NAMALWA (cell line): Measurements from ENCODE around the gene CIZ1.
"Not testable (repeated sequence)": the region's sequence is repeated elsewhere in the genome, so short reads cannot be mapped to it uniquely, and the experiment has no call there.

ENCODE experiments used
- DNase-seq: peaks from one replicate; pipeline ENCODE4 v3.0.0-alpha.2; 2015; ENCODE audit warnings: low spot score

CIZ1 gene

DNA sequence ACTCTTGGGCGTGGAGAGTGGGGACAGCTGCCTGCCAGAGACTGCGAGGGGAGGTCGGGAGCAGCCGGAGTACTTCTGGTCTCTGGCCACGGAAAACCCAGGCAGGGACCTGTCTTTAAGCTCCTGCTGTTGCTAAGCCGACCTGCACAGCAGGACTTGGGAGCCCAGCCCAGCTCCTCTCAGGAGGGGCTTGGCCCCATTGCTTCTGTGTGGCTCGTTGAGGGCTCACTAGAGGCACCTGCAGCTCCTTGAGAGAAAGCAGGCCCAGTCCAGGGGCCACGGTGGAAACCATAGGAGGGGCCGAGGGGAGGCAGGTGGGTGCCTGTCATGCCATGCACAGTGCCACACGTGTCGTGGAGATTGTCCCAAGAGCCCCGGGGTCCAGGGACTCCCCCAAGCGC lies 45.4 kb downstream of the CIZ1 start:
- DNase-seq = no peak

DNA sequence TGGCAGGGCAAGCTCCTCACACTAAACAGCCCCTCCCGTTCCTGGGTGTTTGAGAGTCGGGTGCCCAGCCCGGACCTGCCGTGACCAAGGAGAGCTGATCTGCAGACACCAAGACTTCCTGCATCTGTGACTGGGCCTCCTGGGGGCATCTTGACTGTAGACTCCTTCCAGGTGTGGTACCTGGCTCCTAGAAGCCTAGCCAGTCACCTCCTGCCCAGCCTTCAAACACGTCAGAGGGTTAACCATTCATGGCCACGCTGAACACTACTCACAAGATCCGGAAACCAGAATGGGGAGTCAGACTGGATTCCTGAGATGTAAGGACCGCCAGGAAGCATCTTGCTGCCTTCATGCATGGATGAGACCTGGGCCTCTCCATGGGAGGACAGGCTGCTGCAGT lies 45.8 kb downstream of the CIZ1 start:
- no peak for DNase-seq

DNA sequence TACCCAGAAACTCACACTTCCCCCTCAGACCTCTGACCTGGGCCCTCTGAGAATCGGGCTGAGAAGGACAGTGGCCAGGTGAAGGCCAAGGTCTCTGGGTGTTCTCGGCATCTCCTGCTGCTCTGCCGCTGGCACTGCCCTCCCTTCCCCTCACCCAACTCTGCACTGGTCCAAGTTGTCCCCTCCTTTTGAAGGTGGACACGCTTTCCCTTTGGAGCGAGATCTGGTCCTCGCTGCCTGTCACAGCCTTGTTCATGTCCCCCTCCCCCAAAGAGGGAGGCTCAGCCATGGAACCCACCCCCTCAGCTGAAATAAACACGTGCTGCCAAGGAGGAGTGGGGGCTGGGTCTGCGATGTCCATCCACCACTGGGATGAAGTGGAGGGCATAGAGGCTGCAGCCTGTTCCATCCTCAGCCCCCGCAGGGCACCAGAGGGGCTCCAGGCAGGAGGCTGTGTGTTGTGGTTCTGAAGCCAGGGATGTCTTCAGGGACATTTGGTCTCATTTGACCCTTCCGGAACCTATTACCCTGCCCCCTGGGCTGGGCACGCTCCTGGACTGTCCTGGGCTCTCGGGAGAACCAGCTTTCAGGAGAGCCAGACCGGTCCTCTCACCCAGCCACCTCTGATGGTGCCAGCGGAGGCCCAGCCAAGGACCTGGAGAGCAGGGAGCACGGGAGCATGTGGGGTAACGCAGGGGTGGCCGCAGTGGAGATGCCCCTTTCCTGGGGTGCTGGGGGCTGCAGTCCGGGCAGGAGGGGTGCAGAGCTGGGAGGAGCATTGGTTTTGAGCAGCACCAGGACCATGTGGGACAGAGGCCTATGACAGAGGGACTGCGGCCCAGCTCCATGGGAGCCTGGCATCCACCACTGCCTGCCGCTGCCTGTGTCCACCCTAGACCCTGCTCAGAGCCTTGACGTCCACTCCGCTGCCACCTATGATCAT lies 46.9 kb downstream of the CIZ1 start:
- no peak for DNase-seq

DNA sequence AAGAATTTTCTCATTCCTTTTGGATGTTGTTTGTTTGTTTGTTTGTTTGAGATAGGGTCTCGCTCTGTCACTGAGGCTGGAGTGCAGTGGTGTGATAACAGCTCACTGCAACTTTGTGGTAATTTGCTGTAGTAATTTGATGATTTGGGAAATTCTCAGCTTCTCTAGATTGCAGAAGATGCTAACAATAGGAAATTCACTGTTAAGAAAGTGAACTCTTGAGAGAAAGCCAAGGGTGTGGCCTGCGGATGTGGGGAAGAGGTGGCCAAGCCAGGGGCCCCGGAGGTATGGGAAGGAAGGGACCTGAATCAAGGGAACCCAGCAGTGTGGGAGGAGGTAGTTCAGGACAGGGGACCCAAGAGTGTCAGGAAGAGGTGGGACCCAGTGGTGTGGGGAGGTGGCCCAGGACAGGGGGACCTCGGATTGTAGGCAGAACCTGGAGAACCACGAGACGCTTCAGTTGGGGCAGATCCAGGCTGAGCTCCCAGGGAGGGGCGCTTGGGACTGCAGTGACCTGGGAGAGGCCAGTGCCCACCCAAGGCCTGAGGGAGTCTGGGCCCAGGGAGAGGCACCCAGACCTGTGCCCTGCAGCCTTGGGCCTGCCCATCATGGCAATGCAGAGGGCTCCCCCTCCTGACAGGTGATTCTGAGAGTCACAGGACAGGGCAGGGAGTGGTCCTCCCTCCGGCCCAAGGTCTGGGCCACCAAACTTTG lies 47.7 kb downstream of the CIZ1 start:
- no peak for DNase-seq

DNA sequence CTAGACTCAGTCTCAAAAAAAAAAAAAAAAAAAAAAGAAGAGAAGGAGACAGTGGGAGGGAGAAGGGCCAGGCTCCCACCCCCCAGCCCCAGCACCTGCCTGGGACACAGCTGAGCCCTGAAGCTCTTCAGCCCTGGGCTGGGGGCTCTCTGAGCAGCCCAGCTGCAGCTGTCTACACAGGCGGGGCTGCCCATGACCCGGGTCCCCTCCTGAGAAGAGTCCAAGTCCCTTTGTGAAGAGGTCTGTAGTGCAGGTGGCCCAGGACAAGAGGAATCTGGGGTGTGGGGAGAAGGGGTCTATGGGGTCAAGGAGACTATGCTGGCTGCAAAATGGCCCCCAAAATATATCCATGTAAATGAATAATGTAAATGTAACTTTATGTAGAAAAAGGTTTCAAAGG lies 48.8 kb downstream of the CIZ1 start:
- no peak for DNase-seq

DNA sequence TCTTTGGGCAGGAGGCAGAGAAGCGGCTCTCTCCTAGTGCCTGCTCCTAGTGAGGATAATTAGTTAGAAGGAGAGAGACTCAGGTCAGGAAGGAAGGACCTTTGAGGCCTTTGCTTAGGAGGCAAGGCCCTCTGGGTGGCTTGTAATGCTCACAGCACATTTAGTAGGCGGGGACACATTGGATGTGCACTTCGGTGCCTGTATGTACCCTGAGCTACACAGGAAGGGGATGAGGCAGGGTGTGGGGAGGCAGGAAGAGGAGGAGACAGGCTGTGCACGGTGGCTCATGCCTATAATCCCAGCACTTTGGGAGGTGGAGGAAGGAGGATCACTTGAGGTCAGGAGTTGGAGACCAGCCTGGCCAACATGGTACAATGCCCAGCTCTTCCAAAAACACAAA lies 49.3 kb downstream of the CIZ1 start:
- no peak for DNase-seq

DNA sequence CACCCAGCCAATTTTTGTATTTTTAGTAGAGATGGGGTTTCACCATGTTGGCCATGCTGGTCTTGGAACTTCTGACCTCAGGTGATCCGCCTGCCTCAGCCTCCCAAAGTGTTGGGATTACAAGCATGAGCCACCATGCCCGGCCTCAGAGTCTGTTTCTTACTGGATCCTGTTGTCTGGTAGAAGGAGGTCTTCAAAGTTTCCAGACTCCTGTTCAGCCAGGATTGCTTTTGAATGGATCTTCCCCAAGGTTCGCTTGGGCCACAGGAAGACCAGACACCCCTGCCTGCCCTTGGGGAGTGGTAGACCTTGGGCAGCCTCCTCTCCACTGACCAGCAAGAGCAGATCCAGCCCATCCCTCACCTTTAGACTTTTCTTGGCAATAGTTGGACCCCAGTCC lies 49.8 kb downstream of the CIZ1 start:
- DNase-seq = no peak

DNA sequence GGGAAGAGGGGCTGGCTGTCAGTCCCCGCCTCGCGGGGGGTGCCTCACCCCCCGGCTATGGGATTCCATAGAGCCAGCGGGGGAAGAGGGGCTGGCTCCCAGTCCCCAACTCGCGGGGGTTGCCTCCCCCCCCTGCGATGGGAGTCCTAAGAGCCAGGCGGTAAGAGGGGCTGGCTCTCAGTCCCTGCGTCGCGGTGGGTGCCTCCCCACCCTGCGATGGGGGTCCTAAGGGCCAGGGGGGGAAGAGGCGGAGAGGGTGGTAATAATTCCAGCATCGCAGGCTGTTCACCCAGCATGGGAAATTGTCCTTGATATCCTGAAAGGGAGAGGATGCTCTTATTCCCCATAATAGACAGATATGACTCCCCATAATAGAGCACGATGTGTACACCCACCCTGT lies 51.8 kb downstream of the CIZ1 start:
- no peak for DNase-seq

DNA sequence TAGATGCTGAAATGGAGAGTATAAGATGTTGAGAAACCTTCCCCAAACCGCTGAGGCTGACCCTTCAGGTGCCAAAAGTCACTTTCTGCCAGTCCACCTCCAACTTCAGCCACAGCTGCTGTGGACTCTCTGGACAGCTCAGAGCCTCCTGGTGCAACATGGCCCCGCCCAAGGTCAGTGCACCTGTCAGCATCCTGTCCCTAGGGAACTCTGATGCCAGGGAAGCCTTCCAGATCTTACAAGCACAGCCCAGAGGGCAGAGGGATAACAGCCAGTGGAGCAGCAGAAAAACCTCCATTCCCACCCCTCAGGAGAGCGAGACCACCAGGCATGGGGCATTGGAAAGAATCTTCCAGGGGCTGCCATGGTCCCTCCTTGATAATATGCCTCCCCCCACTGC lies 53.4 kb downstream of the CIZ1 start:
- DNase-seq = no peak

DNA sequence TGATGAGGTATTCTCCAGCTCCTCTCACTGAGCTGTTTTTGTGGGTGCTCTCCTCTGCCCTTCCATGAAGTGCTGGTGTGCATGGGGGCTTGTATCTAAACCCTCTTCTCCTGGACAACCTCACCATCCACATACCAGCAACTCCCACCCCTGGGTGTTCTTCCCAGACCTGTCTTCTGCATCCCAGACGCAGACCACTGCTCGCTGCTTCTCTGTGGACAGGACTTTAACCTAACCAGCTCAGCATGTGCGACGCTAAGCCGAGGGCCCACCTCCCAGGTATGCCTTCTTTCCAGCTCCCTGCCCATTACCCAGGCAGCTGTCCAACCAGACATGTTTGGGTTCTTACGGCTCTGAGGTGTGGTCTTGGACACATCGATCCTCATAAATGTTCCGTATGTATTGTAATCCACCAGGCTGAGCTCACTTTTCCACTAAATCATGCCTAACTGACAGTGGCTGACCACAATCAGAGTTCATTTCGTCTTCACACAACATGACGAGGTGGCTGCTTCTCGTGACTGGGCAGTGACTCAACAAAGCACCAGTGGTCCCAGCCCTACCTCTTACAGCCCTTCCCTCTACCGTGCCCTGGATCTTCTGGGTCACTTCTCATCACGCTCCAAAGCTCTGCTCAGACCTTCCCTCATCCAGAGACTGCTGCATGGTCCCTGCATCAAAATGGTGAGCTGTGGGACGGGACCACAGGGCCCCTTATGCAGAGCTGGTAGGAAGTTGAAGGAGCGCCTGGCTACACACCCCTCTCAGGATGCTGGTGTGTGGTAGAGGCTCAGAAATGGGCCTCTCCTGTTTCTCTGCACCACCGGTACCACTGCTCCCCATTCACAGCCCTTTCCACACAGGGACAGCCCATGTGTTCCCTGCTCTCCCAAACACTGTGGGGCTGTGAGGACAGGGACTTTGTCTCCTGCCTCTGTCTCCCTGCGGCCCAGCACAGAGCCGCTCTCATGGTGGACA lies 54.3 kb downstream of the CIZ1 start:
- DNase-seq = no peak

DNA sequence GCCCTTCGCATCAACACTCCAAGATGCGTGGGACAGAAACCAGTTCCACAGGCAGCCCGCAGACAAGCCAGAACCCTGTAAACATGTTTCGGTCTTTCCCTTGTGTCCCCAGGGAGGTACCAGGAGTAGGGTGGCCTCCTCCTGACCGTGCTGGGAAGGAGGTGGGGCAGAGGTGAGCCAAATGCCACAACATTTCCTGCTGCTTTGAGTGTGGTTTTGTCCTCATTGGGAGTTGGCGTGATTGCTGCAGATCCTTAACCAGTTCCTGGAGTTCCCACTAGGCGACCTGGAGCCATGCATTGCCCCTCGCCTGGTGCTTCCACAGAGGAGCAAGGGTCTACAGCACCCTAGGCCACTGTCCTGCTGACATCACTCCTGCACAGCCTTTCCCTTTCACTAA lies 55.8 kb downstream of the CIZ1 start:
- DNase-seq = not testable (repeated sequence)

DNA sequence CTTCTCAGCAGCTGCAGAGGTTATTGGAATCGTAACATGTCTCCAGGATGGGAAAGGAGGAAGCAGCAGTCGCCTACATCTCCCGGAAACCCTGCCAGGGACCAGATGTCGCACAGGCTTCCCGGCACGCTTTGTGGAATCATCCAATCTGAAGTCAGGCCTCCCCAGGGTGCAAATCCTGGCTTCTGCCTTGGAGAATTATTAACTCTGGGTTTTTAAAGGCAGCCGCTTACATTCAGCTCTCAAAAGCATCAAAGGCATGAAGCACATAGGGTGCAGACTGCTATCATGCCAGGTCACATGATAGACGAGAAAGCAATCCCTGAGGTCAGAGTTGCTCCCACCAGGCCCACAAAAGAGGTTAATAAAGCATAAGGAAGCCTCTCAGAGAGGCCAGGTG lies 59.2 kb downstream of the CIZ1 start:
- DNase-seq = not testable (repeated sequence)

DNA sequence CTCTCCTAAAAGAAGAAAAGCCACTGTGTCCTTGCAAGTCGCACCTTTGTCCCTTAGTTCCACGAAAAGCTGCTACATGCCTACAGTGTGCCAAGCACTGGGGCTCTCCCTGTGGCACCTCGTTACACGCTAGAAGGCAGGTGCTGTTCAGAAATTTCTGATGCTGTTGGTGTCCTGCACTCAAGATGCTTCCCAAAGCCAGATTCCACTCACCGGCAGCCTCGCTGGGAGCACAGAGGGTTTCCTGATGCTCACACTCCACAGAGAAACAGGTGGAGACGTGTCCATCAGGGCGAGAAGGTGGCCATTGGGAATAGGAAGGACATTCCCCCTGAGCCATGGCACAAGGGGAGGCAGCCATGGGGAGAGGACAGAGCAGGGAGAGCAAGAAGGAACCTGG lies 60.0 kb downstream of the CIZ1 start:
- DNase-seq = not testable (repeated sequence)

DNA sequence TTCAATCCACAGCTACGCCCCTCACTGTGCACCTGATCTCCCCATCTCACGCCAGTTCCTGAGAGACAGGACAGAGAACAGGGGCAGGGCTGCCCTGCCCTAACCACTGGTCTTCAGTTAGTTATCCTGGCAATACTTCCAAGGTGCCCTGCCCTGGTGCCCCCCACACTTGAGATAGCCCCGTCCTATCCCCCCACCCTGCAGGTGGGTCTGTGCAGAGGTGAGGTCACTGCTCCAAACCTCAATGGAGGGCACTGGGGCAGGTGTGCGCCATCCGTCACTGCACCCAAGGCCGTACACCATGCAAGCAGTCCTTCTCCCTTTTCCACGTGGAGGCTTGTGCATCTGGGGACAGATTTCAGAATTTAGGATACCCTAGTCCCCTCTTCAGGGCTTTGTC lies 60.7 kb downstream of the CIZ1 start:
- not testable (repeated sequence) for DNase-seq

DNA sequence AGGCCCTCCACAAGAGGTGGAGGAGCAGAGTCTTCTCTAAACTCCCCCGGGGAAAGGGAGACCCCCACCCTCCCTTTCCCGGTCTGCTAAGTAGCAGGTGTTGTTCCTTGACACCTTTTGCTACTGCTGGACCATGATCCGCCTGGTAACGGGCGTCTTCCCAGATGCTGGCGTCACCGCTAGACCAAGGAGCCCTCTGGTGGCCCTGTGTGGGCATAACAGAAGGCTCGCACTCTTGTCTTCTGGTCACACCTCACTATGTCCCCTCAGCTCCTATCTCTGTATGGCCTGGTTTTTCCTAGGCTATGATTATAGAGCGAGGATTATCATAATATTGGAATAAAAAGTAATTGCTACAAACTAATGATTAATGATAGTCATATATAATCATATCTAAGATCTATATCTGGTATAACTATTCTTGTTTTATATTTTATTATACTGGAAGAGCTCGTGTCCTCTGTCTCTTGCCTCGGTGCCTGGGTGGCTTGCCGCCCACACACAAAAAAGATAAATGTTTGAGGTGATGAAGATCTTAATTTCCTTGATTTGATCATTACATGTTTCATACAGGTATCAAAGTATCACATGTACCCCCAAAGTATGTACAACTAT lies 61.3 kb downstream of the CIZ1 start:
- not testable (repeated sequence) for DNase-seq

DNA sequence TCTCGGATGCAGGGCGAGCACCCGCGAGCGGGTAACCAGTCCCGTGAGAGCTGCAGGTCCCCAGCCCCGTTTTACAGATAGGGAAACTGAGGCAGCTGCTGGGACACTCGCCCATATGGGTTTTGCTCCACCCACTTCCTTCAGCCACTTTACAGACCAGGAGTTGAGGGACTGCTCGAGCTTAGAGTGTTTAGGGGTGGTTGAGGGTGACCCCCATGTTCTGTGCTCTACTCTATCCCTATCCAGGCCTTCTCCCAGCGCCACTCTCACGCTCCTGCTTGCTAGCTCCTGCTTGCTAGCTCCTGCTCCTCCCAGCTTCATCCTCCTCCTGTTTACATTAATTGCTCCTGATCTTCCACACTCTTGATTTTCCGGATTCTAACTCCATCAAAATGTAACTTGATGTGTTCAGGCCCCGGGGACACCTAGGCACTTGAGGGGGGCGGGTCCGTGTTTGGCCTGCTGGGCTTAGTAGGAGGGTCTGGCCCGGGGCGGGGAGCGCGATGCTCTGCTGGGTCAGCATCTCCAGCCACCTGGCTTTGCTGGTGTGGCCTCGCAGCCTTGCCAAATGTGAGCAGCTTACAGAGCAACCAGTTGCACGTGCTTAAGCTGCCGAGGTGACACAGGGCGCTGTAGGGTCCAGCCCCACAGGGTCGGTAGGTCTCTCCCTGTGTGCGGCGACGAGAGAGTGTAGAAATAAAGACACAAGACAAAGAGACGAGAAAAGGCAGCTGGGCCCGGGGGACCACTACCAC lies 62.4 kb downstream of the CIZ1 start:
- DNase-seq = peak; percentile 28

DNA sequence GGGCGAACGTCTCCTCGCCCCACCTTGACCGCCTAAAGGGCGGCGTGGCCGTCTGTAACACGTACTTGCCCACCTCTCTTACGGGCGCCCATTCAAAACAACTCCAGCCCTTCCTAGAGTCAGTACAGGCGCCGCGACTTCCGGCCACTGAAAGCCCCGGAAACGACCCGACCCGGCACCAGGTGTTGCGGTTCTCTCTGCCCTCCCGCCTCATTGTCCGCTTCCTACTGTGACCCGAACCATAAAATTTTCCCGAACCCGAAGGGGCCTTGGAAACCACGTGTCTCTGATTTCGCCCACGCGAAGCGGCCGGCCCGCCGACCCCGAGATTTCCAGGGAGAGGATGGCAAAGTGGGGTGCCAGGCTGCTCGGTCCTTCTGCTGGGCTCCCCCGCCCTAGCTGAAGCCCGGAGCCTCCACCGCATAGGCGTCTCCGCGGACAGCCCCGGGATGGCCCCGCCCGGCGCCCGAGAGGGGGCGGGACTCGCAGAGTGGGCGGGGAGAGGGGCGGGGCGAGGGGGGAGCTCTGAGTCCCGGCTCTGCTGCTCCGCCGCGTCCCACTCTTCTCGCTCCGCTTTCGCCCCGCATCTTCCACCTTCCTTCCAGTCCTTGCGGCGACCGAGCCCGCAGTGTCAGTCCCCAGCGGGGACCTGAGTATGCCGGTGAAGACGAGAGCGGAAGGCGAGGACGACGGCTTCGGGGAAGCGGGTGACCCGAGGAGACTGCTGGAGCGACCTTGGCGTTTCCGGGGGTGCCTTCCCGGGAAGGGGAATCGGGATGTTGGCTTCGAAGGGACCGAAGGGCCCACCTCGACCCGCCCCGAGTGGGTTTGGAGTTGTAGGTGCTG lies 63.2 kb downstream of the CIZ1 start:
- peak; percentile 94 for DNase-seq

DNA sequence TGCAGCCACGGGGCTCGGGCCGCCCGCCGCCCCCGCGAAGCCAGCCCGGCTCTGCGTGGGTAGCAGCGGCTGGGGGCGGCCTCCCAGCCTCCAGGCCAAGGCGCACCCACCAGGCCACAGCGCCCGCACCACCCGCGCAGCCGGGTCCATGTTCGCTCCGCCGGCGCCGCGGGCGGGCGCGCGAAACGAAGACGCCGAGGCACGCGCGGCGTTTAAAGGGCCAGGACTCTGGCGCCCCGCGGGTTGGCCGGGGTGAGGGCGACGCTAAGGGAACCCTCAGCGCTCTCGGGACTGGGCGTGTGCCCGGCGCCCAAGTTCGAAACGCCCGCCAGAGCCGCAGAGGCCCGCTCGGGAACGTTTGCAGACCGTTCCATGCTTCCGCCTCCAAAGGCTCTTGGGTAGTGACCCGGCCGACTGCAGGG lies 63.8 kb downstream of the CIZ1 start, which contains the start of gene PTGES2:
Gene PTGES2, minus strand, starts transcription at position 162 of the 422 bp plus-strand sequence. Its CDS starts 12 bp downstream, at position 150.
- peak; percentile 87 for DNase-seq

DNA sequence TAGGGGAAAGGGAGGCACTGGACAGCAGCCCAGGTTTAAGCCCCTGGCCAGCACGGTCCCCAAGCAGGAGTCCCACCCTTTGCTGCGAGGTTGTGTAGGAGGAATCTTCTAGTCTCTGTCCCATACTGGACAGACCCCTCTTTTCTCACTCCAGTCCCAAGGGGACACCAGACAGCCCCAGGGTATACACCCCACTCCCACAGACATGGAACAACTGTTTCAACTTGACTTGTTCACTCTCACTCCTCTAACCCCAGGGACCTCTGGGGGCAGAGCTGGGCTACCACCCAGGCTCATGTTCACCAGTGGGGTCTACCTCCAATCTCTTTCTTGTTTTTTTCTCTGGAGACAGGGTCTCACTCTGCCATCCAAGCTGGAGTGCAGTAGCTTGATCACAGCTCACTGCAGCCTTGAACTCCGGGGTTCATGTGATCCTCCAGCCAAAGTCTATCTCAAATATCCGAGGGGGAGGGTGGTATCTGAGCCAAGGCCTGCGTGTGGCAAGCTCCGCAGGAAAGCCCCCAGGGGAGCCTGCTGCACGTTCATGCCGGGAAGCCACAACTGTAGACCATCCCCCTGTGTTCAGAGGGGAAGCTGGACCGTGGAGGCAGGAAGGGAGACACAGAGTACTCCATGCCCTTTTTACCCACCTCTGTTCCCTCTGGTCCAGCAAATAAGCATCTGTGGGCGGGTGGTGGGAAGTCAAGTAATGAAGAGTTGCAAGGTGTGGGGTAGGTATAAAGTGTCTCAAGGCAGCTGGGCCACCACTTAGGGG lies 65.6 kb downstream of the CIZ1 start:
- DNase-seq = no peak
